Esophagus squamous epithelium (tissue), 4 donors: ENCODE results near the gene ZNF296.

Source experiments
- CTCF ChIP-seq, 6 experiments: fragments of 450-650 bp in 4 of 6; fragments of 200-600 bp in 2 of 6; sonication (generic) in 2 of 6; IDR thresholded peaks; one replicate each; pipeline ENCODE4 v1.5.1; 2016 to 2019; ENCODE audit warnings: antibody characterized with exemption in 6 of 6, mild to moderate bottlenecking in 4 of 6, moderate library complexity in 4 of 6
- POLR2A ChIP-seq, 4 donors: fragments of 450-650 bp; IDR thresholded peaks; one replicate each; pipeline ENCODE4 v1.6.1; 2017; ENCODE audit warnings: antibody characterized with exemption in 4 of 4, mild to moderate bottlenecking in 4 of 4, moderate library complexity in 3 of 4

DNA sequence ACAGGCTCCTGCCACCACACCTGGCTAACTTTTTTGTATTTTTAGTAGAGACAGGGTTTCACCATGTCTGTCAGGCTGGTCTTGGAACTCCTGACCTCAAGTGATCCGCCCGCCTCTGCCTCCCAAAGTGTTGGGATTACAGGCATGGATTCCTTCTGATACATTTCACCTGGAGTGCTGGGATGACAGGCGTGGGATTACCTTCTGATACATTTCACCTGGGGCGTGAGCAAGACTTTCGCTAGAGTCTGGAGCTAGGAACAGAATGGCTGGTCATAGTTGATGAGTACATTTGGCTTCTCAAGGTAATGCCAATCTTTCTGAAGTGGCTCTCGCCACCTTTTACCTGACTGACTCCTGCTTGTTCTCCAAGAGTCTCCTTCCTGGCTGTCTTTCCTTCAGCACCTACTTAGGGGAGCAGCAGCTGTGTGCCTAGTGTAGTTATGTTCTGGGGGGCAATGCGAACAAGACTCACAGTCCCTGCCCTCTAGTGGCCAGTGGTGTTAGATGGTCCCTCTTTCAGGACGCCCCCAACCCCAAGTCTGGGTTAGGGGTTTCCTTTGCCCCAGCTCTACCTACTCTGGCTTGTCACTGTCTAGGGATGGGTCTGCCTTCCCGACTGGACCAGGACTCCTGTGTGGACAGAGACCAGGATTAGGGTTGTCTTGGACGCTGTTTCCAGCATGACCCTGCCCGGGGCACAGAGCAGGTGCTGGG, 36.0 kb upstream of the ZNF296 start:
- TF ChIP-seq CTCF (IDR thresholded peaks at IDR 0.05), result no peak
- no peak for TF ChIP-seq POLR2A (IDR thresholded peaks at IDR 0.05)
